Measurements from ENCODE around the gene MAGEA9B.

DNA sequence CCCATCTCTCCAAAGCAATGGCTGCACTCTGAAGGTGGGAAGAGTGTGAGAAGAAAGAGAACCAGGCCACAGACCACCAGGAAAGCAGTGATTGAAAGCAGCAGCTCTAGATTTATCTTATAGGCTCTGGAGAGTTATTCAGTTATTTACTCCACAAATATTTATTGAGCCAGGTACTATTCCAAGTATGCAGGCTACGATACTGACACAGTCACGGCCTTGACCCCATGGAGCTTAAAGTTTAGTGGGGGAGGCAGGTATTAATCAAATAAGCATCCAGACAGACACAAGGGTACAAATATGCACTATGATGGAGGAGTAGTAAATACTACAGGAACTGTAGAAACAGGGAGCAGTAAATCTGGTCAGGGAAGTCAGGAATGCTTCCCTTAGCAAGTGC lies 41.5 kb upstream of the MAGEA9B start:
- TF ChIP-seq, protein P1, sequence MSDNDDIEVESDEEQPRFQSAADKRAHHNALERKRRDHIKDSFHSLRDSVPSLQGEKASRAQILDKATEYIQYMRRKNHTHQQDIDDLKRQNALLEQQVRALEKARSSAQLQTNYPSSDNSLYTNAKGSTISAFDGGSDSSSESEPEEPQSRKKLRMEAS (IDR thresholded peaks at IDR 0.05): no peak
- TF ChIP-seq, protein P2, sequence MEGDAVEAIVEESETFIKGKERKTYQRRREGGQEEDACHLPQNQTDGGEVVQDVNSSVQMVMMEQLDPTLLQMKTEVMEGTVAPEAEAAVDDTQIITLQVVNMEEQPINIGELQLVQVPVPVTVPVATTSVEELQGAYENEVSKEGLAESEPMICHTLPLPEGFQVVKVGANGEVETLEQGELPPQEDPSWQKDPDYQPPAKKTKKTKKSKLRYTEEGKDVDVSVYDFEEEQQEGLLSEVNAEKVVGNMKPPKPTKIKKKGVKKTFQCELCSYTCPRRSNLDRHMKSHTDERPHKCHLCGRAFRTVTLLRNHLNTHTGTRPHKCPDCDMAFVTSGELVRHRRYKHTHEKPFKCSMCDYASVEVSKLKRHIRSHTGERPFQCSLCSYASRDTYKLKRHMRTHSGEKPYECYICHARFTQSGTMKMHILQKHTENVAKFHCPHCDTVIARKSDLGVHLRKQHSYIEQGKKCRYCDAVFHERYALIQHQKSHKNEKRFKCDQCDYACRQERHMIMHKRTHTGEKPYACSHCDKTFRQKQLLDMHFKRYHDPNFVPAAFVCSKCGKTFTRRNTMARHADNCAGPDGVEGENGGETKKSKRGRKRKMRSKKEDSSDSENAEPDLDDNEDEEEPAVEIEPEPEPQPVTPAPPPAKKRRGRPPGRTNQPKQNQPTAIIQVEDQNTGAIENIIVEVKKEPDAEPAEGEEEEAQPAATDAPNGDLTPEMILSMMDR (IDR thresholded peaks at IDR 0.05 in 2 of 3, conservative IDR thresholded peaks at IDR 0.05 in 1 of 3; ENCODE audit: borderline replicate concordance in 1 of 3, insufficient read depth in 1 of 3, low read depth in 2 of 3, low read length in 2 of 3): no peak
- no peak for TF ChIP-seq SP1 (IDR thresholded peaks at IDR 0.05; ENCODE audit: low read depth)

Data from HCT116 (cell line).